ENCODE data around the gene UNC119B.

The UNC119B gene

DNA sequence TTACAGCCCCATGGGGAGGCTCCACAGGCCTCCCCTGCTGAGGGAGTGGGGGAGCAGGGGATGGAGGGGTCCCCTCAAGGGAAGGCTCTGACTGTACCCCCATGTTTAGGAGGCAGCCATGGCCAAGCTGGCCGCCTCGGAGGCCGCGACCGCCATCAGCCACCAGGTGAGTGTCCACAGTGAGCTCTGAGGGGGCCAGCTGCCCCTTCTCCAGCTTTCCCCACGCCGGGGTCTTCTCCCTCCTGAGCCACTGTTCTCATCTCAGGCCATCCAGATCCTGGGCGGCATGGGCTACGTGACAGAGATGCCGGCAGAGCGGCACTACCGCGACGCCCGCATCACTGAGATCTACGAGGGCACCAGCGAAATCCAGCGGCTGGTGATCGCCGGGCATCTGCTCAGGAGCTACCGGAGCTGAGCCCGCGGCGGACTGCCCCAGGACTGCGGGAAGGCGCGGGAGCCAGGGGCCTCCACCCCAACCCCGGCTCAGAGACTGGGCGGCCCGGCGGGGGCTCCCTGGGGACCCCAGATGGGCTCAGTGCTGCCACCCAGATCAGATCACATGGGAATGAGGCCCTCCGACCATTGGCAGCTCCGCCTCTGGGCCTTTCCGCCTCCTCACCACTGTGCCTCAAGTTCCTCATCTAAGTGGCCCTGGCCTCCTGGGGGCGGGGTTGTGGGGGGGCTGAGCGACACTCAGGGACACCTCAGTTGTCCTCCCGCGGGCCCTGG is 28.9 kb downstream of the UNC119B start:
- DNase-seq (ENCODE audit: low read depth in 2 of 2): no peak

GRCh38 chr12:120739821-120740613 is 29.8 kb downstream of the UNC119B start:
- DNase-seq (ENCODE audit: low read depth in 2 of 2): no peak

DNA sequence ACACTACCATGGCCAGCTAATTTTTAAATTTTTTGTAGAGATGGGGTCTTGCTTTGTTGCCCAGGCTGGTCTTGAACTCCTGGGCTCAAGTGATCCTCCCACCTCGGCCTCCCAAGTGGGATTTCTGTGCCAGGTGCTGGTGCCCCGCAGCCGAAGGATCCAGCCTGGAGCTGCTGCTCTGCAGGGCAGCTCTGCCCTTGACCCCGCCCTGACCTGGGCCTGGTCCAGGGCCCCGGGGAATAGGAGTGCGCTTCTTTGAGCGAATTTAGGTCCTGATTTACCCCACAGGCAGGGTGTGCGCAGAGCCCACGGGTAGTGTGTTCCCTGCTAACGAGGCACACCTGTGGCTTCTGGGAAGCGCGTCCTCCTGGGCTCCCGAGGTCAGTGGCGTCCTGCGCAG is 30.6 kb downstream of the UNC119B start:
- no peak for DNase-seq (ENCODE audit: low read depth in 2 of 2)

GRCh38 chr12:120741476-120742421 is 31.5 kb downstream of the UNC119B start:
- no peak for DNase-seq (ENCODE audit: low read depth in 2 of 2)

GRCh38 chr12:120744922-120745493 is 34.8 kb downstream of the UNC119B start:
- no peak for DNase-seq (ENCODE audit: low read depth in 2 of 2)

- DNase-seq (ENCODE audit: low read depth in 2 of 2): no peak
Measured at GRCh38 chr12:120748242-120748641, 38.0 kb downstream of the UNC119B start.

- DNase-seq (ENCODE audit: low read depth in 2 of 2): no peak
Measured at GRCh38 chr12:120749256-120749655, 39.0 kb downstream of the UNC119B start.

- DNase-seq (ENCODE audit: low read depth in 2 of 2): no peak
Measured at GRCh38 chr12:120750806-120751205, 40.5 kb downstream of the UNC119B start.

- DNase-seq (ENCODE audit: low read depth in 2 of 2): no peak
Measured at GRCh38 chr12:120751389-120751788, 41.1 kb downstream of the UNC119B start.

GRCh38 chr12:120754792-120755191 is 44.5 kb downstream of the UNC119B start:
- DNase-seq (ENCODE audit: low read depth in 2 of 2): no peak

DNA sequence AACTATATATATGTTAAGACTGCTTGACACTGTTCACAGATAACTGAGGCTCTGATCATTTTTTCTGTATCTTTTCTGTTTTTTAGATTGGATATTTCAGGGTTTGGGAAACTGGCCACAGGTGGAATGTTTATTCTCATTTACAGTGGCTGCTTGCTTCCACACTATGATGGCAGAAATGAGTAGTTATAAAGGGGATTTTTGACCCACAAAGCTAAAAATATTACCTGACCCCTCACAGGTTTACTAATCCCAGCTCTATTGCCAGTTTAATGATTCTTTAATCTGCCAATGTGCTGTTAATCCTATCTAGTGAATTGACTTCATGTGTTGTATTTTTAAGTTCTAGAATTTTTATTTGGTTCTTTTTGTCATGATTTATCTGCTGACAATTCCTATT is 45.0 kb downstream of the UNC119B start:
- no peak for DNase-seq (ENCODE audit: low read depth in 2 of 2)

DNA sequence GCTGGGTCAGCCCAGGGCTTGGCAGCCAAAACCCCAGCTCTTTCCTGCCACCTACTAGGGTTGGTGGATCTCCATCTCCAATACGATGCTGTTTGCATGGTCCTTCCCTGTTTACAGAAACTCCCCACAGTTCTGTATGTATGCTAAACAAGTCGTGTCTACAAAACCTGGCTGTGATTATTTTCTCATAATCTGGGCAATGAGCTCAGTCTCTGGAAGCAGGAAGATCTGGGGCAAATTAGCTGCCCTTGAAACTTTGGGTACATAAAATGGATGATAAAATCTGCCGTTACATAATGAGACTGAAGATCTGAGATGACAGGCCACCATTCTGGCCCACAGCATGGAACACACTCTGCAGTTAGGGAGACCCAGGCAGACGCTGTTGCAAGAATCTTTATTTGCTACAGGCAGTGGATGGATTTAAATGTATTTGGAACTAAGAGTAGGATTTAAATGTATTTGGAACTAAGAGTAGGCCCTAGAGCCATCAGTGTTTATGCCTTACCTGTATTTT is 47.0 kb downstream of the UNC119B start:
- no peak for DNase-seq (ENCODE audit: low read depth in 2 of 2)

GRCh38 chr12:120757949-120758348 is 47.7 kb downstream of the UNC119B start:
- DNase-seq (ENCODE audit: low read depth in 2 of 2): no peak

GRCh38 chr12:120758798-120759590 is 48.7 kb downstream of the UNC119B start:
- no peak for DNase-seq (ENCODE audit: low read depth in 2 of 2)

DNA sequence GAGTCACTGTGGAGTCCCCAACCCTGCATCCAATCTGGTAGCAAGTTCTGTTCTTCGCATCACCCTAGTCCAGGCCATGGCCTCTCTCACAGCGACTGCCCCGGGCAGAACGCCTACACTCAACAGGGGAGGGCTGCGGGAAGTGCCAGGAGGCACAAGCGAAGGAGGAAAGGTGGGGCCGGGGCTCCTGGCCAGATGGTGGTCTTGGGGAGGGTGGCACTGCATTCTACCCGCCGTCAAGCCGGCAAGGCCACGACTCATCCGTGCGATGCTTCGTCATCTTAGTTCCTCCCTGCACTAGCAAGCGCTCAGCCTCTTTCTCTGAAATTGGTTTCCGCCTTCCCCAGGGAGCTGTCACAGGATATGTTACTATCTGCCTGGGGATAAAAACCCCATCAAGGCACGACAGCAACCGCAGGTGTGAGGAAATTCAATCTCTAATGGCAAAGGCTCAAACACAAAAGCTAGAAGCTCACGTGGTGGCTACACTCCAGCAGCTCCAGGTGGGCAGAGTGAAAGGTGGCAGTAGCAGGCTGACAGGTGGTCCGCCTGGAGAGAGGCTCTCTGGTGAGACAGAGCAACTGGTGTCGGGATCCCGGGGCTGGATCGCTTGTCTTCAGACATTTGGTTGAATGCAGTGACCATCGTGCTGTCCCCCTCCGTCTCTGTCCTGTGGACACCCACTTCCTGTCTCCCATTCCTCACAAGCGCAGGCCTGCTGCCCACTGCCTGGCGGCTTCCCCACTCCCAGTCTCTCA is 49.5 kb downstream of the UNC119B start:
- DNase-seq (ENCODE audit: low read depth in 2 of 2): no peak

- no peak for DNase-seq (ENCODE audit: low read depth in 2 of 2)
Measured at GRCh38 chr12:120760349-120761254, 50.3 kb downstream of the UNC119B start.

GRCh38 chr12:120761519-120761934 is 51.3 kb downstream of the UNC119B start:
- peak; percentile 87 to 89 for DNase-seq (ENCODE audit: low read depth in 2 of 2)

- no peak for DNase-seq (ENCODE audit: low read depth in 2 of 2)
Measured at GRCh38 chr12:120762086-120762485, 51.8 kb downstream of the UNC119B start.

GRCh38 chr12:120763250-120763649 is 53.0 kb downstream of the UNC119B start:
- DNase-seq (ENCODE audit: low read depth in 2 of 2): no peak
